Measurements from ENCODE around the gene ATXN7L3. TPM values are rescaled to one million over a fixed set of nuclear protein-coding genes. Genes with fewer than 3 reads are reported as not detected.

Gene ATXN7L3
- total RNA-seq, 3 donors from 2014 or later = 86.8 to 96.4 (median 89.0) TPM

GRCh38 chr17:44167181-44167861 lies 32.4 kb downstream of the ATXN7L3 start:
- H3K36me3 ChIP-seq (ENCODE audit: low read depth) = no peaks in the 10 kb centered on the region
- no peaks in the 10 kb centered on the region for H3K4me1 ChIP-seq (ENCODE audit: low read depth)
- no peaks in the 10 kb centered on the region for H3K9me3 ChIP-seq
- no peak for TF ChIP-seq CTCF (IDR thresholded peaks at IDR 0.05)
- no peak for DNase-seq
- ATAC-seq = no peak
- no peak overlapping the region for H3K4me3 ChIP-seq
- intact Hi-C loops (cut with DNase I, micrococcal nuclease) = loop anchor here in 1 of 2 donors (10.0 kb wide), 1 partner anchor 223 kb away; the partner anchor contains the start of gene PPY

GRCh38 chr17:44164476-44164875 lies 35.2 kb downstream of the ATXN7L3 start:
- Histone ChIP-seq H3K4me1 (ENCODE audit: low read depth) (no peaks in the 10 kb centered on the region), H3K4me3 (no peak overlapping the region), H3K9me3 (no peaks in the 10 kb centered on the region), H3K36me3 (ENCODE audit: low read depth) (no peaks in the 10 kb centered on the region)
- no peak for TF ChIP-seq CTCF (IDR thresholded peaks at IDR 0.05)
- ATAC-seq = no peak
- no peak for DNase-seq
- intact Hi-C loops (cut with DNase I, micrococcal nuclease) = loop anchor here in 1 of 2 donors (10.0 kb wide), 1 partner anchor 220 kb away; the partner anchor contains the start of gene PPY

- no peak overlapping the region for H3K4me3 ChIP-seq
- no peaks in the 10 kb centered on the region for H3K36me3 ChIP-seq (ENCODE audit: low read depth)
- intact Hi-C loops (cut with DNase I, micrococcal nuclease) = loop anchor here in 1 of 2 donors (10.0 kb wide), 1 partner anchor 215 kb away; the partner anchor contains the start of gene PPY
- ATAC-seq (no peak), DNase-seq (no peak)
- no peaks in the 10 kb centered on the region for H3K4me1 ChIP-seq (ENCODE audit: low read depth)
- no peak for TF ChIP-seq CTCF (IDR thresholded peaks at IDR 0.05)
- H3K9me3 ChIP-seq = no peaks in the 10 kb centered on the region
Measured at GRCh38 chr17:44159519-44160210, 40.0 kb downstream of the ATXN7L3 start.

- no peak overlapping the region for H3K4me3 ChIP-seq
- no peaks in the 10 kb centered on the region for H3K36me3 ChIP-seq (ENCODE audit: low read depth)
- no peak for DNase-seq
- intact Hi-C loops (cut with DNase I, micrococcal nuclease) = no loop called here
- no peaks in the 10 kb centered on the region for H3K9me3 ChIP-seq
- ATAC-seq = no peak
- no peaks in the 10 kb centered on the region for H3K4me1 ChIP-seq (ENCODE audit: low read depth)
- no peak for TF ChIP-seq CTCF (IDR thresholded peaks at IDR 0.05)
Measured at GRCh38 chr17:44155488-44155887, 44.2 kb downstream of the ATXN7L3 start.

- ATAC-seq (no peak), DNase-seq (no peak)
- Histone ChIP-seq H3K4me1 (ENCODE audit: low read depth) (no peaks in the 10 kb centered on the region), H3K36me3 (ENCODE audit: low read depth) (no peaks in the 10 kb centered on the region), H3K4me3 (no peak overlapping the region), H3K9me3 (no peaks in the 10 kb centered on the region)
- intact Hi-C loops (cut with DNase I, micrococcal nuclease) = no loop called here
- TF ChIP-seq CTCF (IDR thresholded peaks at IDR 0.05) = no peak
Measured at GRCh38 chr17:44152875-44153274, 46.8 kb downstream of the ATXN7L3 start.

Data from mucosa of descending colon (tissue), 3 donors.